ENCODE data around the gene LAMA2.
"Not testable (repeated sequence)": the region's sequence is repeated elsewhere in the genome, so short reads cannot be mapped to it uniquely, and the experiment has no call there.

The LAMA2 gene

GRCh38 chr6:129130106-129130505 lies 247.2 kb downstream of the LAMA2 start:
- no peak for DNase-seq

- DNase-seq, result no peak
These were observed 248.2 kb downstream of the LAMA2 start for GRCh38 chr6:129130959-129131681.

GRCh38 chr6:129133770-129134192 lies 250.8 kb downstream of the LAMA2 start:
- no peak for DNase-seq

GRCh38 chr6:129134535-129134934 lies 251.6 kb downstream of the LAMA2 start:
- DNase-seq, result no peak

- DNase-seq, result no peak
These were observed 252.5 kb downstream of the LAMA2 start for GRCh38 chr6:129135451-129135850.

GRCh38 chr6:129136751-129137150 lies 253.8 kb downstream of the LAMA2 start:
- no peak for DNase-seq

GRCh38 chr6:129138739-129139405 lies 255.9 kb downstream of the LAMA2 start:
- DNase-seq, result no peak

- no peak for DNase-seq
These were observed 257.6 kb downstream of the LAMA2 start for GRCh38 chr6:129140526-129140925.

- DNase-seq, result no peak
These were observed 258.6 kb downstream of the LAMA2 start for GRCh38 chr6:129141499-129141898.

GRCh38 chr6:129146902-129147301 lies 264.0 kb downstream of the LAMA2 start:
- DNase-seq, result no peak

GRCh38 chr6:129150507-129150906 lies 267.6 kb downstream of the LAMA2 start:
- DNase-seq, result no peak

- DNase-seq, result no peak
These were observed 270.3 kb downstream of the LAMA2 start for GRCh38 chr6:129153257-129153656.

- not testable (repeated sequence) for DNase-seq
These were observed 276.3 kb downstream of the LAMA2 start for GRCh38 chr6:129159242-129159641.

GRCh38 chr6:129162605-129163004 lies 279.7 kb downstream of the LAMA2 start:
- no peak for DNase-seq

GRCh38 chr6:129163551-129163950 lies 280.6 kb downstream of the LAMA2 start:
- DNase-seq, result no peak

GRCh38 chr6:129164032-129164431 lies 281.1 kb downstream of the LAMA2 start:
- DNase-seq, result no peak

- not testable (repeated sequence) for DNase-seq
These were observed 289.5 kb downstream of the LAMA2 start for GRCh38 chr6:129172279-129172995.

- DNase-seq, result no peak
These were observed 292.1 kb downstream of the LAMA2 start for GRCh38 chr6:129175066-129175465.

GRCh38 chr6:129177801-129178200 lies 294.9 kb downstream of the LAMA2 start:
- DNase-seq, result no peak

GRCh38 chr6:129179283-129179682 lies 296.3 kb downstream of the LAMA2 start:
- no peak for DNase-seq

GRCh38 chr6:129181001-129181400 lies 298.1 kb downstream of the LAMA2 start:
- DNase-seq, result no peak

- DNase-seq, result no peak
These were observed 300.3 kb downstream of the LAMA2 start for GRCh38 chr6:129183187-129183591.

GRCh38 chr6:129183681-129184301 lies 300.9 kb downstream of the LAMA2 start:
- DNase-seq, result no peak

All from CD4-positive, alpha-beta T cell treated with Interleukin-4 for 4 hours (primary cell).